ENCODE data around the gene VOPP1. TPM values are rescaled to one million over a fixed set of nuclear protein-coding genes. Genes with fewer than 3 reads are reported as not detected.

VOPP1 gene
- total and polyA plus RNA-seq, 2 experiments from 2014 or later, result 27.5 to 86.5 TPM

DNA sequence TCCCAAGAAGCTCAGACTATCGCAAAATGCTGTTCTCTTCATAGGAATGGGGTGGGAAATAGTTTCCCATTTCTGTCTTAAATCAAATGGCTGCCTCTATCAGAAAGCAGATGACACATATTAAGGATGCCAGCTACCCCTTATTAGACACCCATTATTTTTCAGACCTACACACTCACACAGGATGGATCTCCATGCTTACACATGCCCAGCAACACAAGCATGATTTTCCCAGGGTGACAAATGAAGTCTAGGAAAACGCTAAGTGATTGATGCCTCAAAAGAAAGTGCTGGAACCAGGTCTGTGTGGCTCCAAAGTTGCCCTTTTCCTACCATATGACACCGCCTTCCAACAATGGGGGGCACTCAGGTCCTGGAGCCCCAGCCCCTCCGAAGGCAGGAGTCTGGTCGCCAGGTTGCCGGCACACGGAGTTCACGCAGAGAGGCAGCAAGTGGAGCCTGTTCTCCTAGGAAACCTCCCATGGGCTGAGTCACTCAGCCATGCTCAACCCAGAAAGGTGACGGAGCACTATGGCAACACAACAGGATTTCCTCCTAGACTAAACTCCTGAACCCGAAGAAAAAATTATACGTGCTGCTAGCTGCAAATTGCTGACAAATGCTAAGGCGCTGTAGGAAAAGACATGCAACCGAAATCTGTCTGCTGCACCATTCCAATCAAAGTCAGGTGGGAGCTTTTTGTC lies 19.8 kb downstream of the VOPP1 start:
- no peaks in the 10 kb centered on the region for H3K9me3 ChIP-seq (ENCODE audit: low read depth)
- DNase-seq, result peak; percentile 88
- 0 out of 2 replicates have a peak overlapping the region, but pooled peaks have one; percentile 16 for H3K4me3 ChIP-seq
- H3K4me1 ChIP-seq (ENCODE audit: insufficient read depth), result peaks cover 17% of the 10 kb centered on the region
- H3F3A ChIP-seq (ENCODE audit: insufficient read depth), result peaks cover 4% of the 10 kb centered on the region; the same call in 1 of the 2 replicates
- H3K27ac ChIP-seq, result peak overlapping the region; percentile 61
- peaks cover 100% of the 10 kb centered on the region for H3K79me2 ChIP-seq (ENCODE audit: insufficient read depth)
- no peaks in the 10 kb centered on the region for H3K9me2 ChIP-seq (ENCODE audit: insufficient read depth)
- H3K9ac ChIP-seq, result peak overlapping the region; percentile 41
- H3K27me3 ChIP-seq (replicated peaks; ENCODE audit: insufficient read depth), result no peaks in the 10 kb centered on the region
- H3K4me2 ChIP-seq (ENCODE audit: unreplicated experiment), result peak overlapping the region; percentile 4
- no peak overlapping the region for H2AFZ ChIP-seq
- TF ChIP-seq EZH2phosphoT487 (IDR thresholded peaks at IDR 0.05; ENCODE audit: insufficient read depth, low read depth) (no peak), EZH2 (IDR thresholded peaks at IDR 0.05; ENCODE audit: insufficient read depth, poor library complexity, severe bottlenecking) (no peak)
- WGBS, 2 experiments (ENCODE audit: low coverage in 1 of 2, low lambda C conversion rate in 2 of 2, missing lambda C conversion rate in 2 of 2), result 46 to 48% methylated on average over 13 of the region's 13 CpGs
- H3K36me3 ChIP-seq (ENCODE audit: low read depth), result no peaks in the 10 kb centered on the region
- peaks cover 15% of the 10 kb centered on the region for H4K20me1 ChIP-seq (ENCODE audit: insufficient read depth)
- in situ Hi-C loops (cut with MboI), result no loop called here

DNA sequence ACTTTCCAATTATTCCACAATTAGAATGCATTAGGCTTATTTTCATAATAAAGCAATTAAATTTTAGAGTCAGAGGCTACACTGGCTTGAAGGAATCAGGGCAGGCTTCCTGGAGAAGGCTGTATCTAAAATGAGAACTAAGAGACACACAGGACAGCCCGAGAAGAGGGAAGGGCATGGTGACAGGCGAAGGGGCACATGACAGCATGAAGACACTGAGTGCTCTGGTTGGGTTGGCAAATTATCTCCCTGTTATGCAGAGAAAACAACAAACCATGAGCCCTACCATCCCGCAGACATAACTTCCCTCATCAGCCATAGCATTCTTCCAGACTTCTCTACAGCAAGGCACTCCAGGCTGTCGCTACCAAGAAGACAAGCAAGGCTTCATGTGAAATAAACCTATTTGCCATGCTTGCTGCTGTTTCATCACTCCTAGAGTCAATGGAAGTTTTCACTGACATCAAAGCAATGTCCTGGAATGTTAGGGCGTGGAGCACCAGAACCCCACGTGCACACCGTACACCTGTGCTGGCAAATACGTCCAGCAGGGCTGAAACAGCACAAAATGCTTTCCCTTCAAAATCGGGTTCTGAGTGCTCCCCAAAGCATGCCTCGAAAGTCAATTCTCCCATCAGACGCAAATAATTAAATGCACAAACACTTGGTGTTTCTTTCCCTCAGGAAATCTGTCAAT lies 21.3 kb downstream of the VOPP1 start:
- in situ Hi-C loops (cut with MboI), result no loop called here
- H4K20me1 ChIP-seq (ENCODE audit: insufficient read depth), result peaks cover 4% of the 10 kb centered on the region; the same call in 1 of the 2 replicates

DNA sequence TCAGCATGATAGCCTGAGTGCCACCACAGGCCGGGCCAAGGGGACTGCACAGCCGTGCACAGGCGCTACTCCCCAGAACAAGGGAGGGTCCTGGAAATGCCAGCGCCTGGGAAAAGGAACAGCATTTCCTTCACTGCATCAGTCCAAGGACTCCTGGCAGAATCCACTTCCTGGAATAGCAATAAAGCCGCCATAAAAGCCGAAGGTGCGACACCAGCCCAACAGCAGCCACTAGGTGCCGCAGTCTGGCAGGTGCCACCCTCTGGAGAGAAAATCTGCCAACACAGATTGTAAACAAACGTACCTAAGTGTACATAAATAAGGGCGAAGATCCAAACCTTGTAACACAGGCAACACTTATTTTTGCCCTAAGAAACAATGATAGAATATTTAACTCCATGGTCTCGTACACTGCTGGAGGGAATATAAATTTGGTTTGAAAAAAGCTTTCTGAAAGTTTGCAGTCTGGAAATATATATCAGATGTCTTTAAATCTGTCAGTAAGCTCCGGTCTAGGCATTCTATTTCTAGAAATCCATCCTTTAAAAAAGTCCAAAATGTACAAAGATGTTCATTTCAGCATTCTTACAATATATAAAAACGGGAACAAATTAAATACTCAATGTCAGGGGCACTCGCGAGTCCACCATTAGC lies 22.2 kb downstream of the VOPP1 start:
- Histone ChIP-seq H4K20me1 (ENCODE audit: insufficient read depth) (peaks cover 4% of the 10 kb centered on the region; the same call in 1 of the 2 replicates), H2AFZ (no peak overlapping the region), H3K4me3 (no peak overlapping the region), H3K36me3 (ENCODE audit: low read depth) (no peaks in the 10 kb centered on the region), H3F3A (ENCODE audit: insufficient read depth) (peaks cover 19% of the 10 kb centered on the region; the same call in 1 of the 2 replicates), H3K79me2 (ENCODE audit: insufficient read depth) (peaks cover 100% of the 10 kb centered on the region), H3K4me1 (ENCODE audit: insufficient read depth) (peaks cover 30% of the 10 kb centered on the region), H3K4me2 (ENCODE audit: unreplicated experiment) (no peak overlapping the region), H3K27ac (no peak overlapping the region), H3K9ac (no peak overlapping the region), H3K9me2 (ENCODE audit: insufficient read depth) (no peaks in the 10 kb centered on the region), H3K27me3 (replicated peaks; ENCODE audit: insufficient read depth) (no peaks in the 10 kb centered on the region), H3K9me3 (ENCODE audit: low read depth) (no peaks in the 10 kb centered on the region)
- in situ Hi-C loops (cut with MboI), result no loop called here
- DNase-seq, result no peak
- TF ChIP-seq EZH2phosphoT487 (IDR thresholded peaks at IDR 0.05; ENCODE audit: insufficient read depth, low read depth) (no peak), EZH2 (IDR thresholded peaks at IDR 0.05; ENCODE audit: insufficient read depth, poor library complexity, severe bottlenecking) (no peak)
- WGBS, 2 experiments (ENCODE audit: low coverage in 1 of 2, low lambda C conversion rate in 2 of 2, missing lambda C conversion rate in 2 of 2), result 93 to 94% methylated on average over 15 of the region's 15 CpGs

More for the DNA sequence above, 21.3 kb downstream of the VOPP1 start:
- Histone ChIP-seq H3K9me2 (ENCODE audit: insufficient read depth) (no peaks in the 10 kb centered on the region), H3K27ac (no peak overlapping the region), H2AFZ (no peak overlapping the region), H3K36me3 (ENCODE audit: low read depth) (no peaks in the 10 kb centered on the region), H3K79me2 (ENCODE audit: insufficient read depth) (peaks cover 100% of the 10 kb centered on the region), H3K9ac (no peak overlapping the region), H3K4me2 (ENCODE audit: unreplicated experiment) (no peak overlapping the region), H3K4me3 (no peak overlapping the region), H3K4me1 (ENCODE audit: insufficient read depth) (peaks cover 21% of the 10 kb centered on the region), H3K9me3 (ENCODE audit: low read depth) (no peaks in the 10 kb centered on the region), H3K27me3 (replicated peaks; ENCODE audit: insufficient read depth) (no peaks in the 10 kb centered on the region), H3F3A (ENCODE audit: insufficient read depth) (peaks cover 12% of the 10 kb centered on the region; the same call in 1 of the 2 replicates)
- DNase-seq, result no peak
- TF ChIP-seq EZH2 (IDR thresholded peaks at IDR 0.05; ENCODE audit: insufficient read depth, poor library complexity, severe bottlenecking), result no peak
- TF ChIP-seq EZH2phosphoT487 (IDR thresholded peaks at IDR 0.05; ENCODE audit: insufficient read depth, low read depth), result no peak
- WGBS, 2 experiments (ENCODE audit: low coverage in 1 of 2, low lambda C conversion rate in 2 of 2, missing lambda C conversion rate in 2 of 2), result 85 to 86% methylated on average over 11 of the region's 11 CpGs

GRCh38 chr7:55549457-55549856 lies 22.8 kb downstream of the VOPP1 start:
- Histone ChIP-seq H3K27me3 (replicated peaks; ENCODE audit: insufficient read depth) (no peaks in the 10 kb centered on the region), H3K9me2 (ENCODE audit: insufficient read depth) (no peaks in the 10 kb centered on the region), H3K9ac (no peak overlapping the region), H4K20me1 (ENCODE audit: insufficient read depth) (peaks cover 4% of the 10 kb centered on the region; the same call in 1 of the 2 replicates), H3F3A (ENCODE audit: insufficient read depth) (peaks cover 24% of the 10 kb centered on the region; the same call in 1 of the 2 replicates), H3K36me3 (ENCODE audit: low read depth) (no peaks in the 10 kb centered on the region), H3K79me2 (ENCODE audit: insufficient read depth) (peaks cover 100% of the 10 kb centered on the region), H3K4me1 (ENCODE audit: insufficient read depth) (peaks cover 30% of the 10 kb centered on the region), H2AFZ (no peak overlapping the region), H3K4me3 (no peak overlapping the region), H3K27ac (no peak overlapping the region), H3K4me2 (ENCODE audit: unreplicated experiment) (no peak overlapping the region), H3K9me3 (ENCODE audit: low read depth) (no peaks in the 10 kb centered on the region)
- DNase-seq, result no peak
- TF ChIP-seq EZH2 (IDR thresholded peaks at IDR 0.05; ENCODE audit: insufficient read depth, poor library complexity, severe bottlenecking), result no peak
- TF ChIP-seq EZH2phosphoT487 (IDR thresholded peaks at IDR 0.05; ENCODE audit: insufficient read depth, low read depth), result no peak
- in situ Hi-C loops (cut with MboI), result no loop called here
- 95 to 98% methylated on average over 7 of the region's 7 CpGs for WGBS, 2 experiments (ENCODE audit: low coverage in 1 of 2, low lambda C conversion rate in 2 of 2, missing lambda C conversion rate in 2 of 2)

Data from GM23248 (cell line).